ENCODE data around the gene SUGP1. TPM values are rescaled to one million over a fixed set of nuclear protein-coding genes. Genes with fewer than 3 reads are reported as not detected.

The SUGP1 gene
- total and polyA plus RNA-seq, 4 donors: 11.2 to 18.9 (median 14.8) TPM

- no peak for DNase-seq (ENCODE audit: low spot score)
- Histone ChIP-seq H3K27ac (ENCODE audit: low read depth in 1 of 2, low read length in 2 of 2) (no peak overlapping the region), H3K4me1 (ENCODE audit: control insufficient read depth in 4 of 4, insufficient read depth in 4 of 4, low read length in 3 of 4) (peaks cover 5 to 11% (median 8%) of the 10 kb centered on the region in 4 donors), H3K36me3 (ENCODE audit: control insufficient read depth in 4 of 4, insufficient read depth in 3 of 4, low read depth in 1 of 4, low read length in 3 of 4) (no peaks in the 10 kb centered on the region), H3K9me3 (ENCODE audit: control insufficient read depth in 4 of 4, low read length in 3 of 4) (peaks cover 3 to 15% (median 5%) of the 10 kb centered on the region in 4 donors), H3K4me3 (ENCODE audit: low read depth in 1 of 3, low read length in 3 of 3) (no peak overlapping the region), H3K9ac (ENCODE audit: low read depth in 1 of 2, low read length in 2 of 2) (no peak overlapping the region), H3K27me3 (ENCODE audit: control insufficient read depth in 4 of 4, insufficient read depth in 4 of 4, low read length in 3 of 4) (no peaks in the 10 kb centered on the region)
- 90% methylated on average over 9 of the region's 9 CpGs for WGBS
- no peak for TF ChIP-seq RAD21 (IDR thresholded peaks at IDR 0.05)
- TF ChIP-seq SP1 (IDR thresholded peaks at IDR 0.05): no peak
- no peak for TF ChIP-seq HNF4A (conservative IDR thresholded peaks at IDR 0.05)
- TF ChIP-seq JUND (IDR thresholded peaks at IDR 0.05): no peak
- no peak for TF ChIP-seq RXRA (IDR thresholded peaks at IDR 0.05)
- TF ChIP-seq HNF4G (IDR thresholded peaks at IDR 0.05): no peak
- no peak for TF ChIP-seq ZBTB33 (IDR thresholded peaks at IDR 0.05)
- TF ChIP-seq EGR1 (IDR thresholded peaks at IDR 0.05; ENCODE audit: low read depth in 2 of 2): no peak
- no peak for TF ChIP-seq GABPA (IDR thresholded peaks at IDR 0.05 in 1 of 2, conservative IDR thresholded peaks at IDR 0.05 in 1 of 2)
Measured at GRCh38 chr19:19230999-19231398, 89.3 kb downstream of the SUGP1 start.

- Histone ChIP-seq H3K27me3 (ENCODE audit: control insufficient read depth in 4 of 4, insufficient read depth in 4 of 4, low read length in 3 of 4) (no peaks in the 10 kb centered on the region), H3K36me3 (ENCODE audit: control insufficient read depth in 4 of 4, insufficient read depth in 3 of 4, low read depth in 1 of 4, low read length in 3 of 4) (no peaks in the 10 kb centered on the region), H3K4me3 (ENCODE audit: low read depth in 1 of 3, low read length in 3 of 3) (no peak overlapping the region), H3K9me3 (ENCODE audit: control insufficient read depth in 4 of 4, low read length in 3 of 4) (peaks cover 3 to 13% (median 4%) of the 10 kb centered on the region in 4 donors), H3K9ac (ENCODE audit: low read depth in 1 of 2, low read length in 2 of 2) (no peak overlapping the region), H3K27ac (ENCODE audit: low read depth in 1 of 2, low read length in 2 of 2) (no peak overlapping the region), H3K4me1 (ENCODE audit: control insufficient read depth in 4 of 4, insufficient read depth in 4 of 4, low read length in 3 of 4) (peaks cover 5 to 19% (median 15%) of the 10 kb centered on the region in 4 donors)
- TF ChIP-seq REST (IDR thresholded peaks at IDR 0.05): no peak
- WGBS: 76% methylated on average over 3 of the region's 3 CpGs
- no peak for DNase-seq (ENCODE audit: low spot score)
Measured at GRCh38 chr19:19229701-19230100, 90.6 kb downstream of the SUGP1 start.

GRCh38 chr19:19227217-19227616, 93.1 kb downstream of the SUGP1 start:
- Histone ChIP-seq H3K4me3 (ENCODE audit: low read depth in 1 of 3, low read length in 3 of 3) (no peak overlapping the region), H3K27ac (ENCODE audit: low read depth in 1 of 2, low read length in 2 of 2) (no peak overlapping the region), H3K36me3 (ENCODE audit: control insufficient read depth in 4 of 4, insufficient read depth in 3 of 4, low read depth in 1 of 4, low read length in 3 of 4) (no peaks in the 10 kb centered on the region), H3K27me3 (ENCODE audit: control insufficient read depth in 4 of 4, insufficient read depth in 4 of 4, low read length in 3 of 4) (peaks cover 0 to 5% (median 0%) of the 10 kb centered on the region in 4 donors), H3K9ac (ENCODE audit: low read depth in 1 of 2, low read length in 2 of 2) (no peak overlapping the region), H3K4me1 (ENCODE audit: control insufficient read depth in 4 of 4, insufficient read depth in 4 of 4, low read length in 3 of 4) (peaks cover 5 to 20% (median 15%) of the 10 kb centered on the region in 4 donors), H3K9me3 (ENCODE audit: control insufficient read depth in 4 of 4, low read length in 3 of 4) (no peaks in the 10 kb centered on the region)
- DNase-seq (ENCODE audit: low spot score): no peak
- no peak for TF ChIP-seq RAD21 (IDR thresholded peaks at IDR 0.05)
- TF ChIP-seq MAX (IDR thresholded peaks at IDR 0.05): no peak
- TF ChIP-seq GABPA (IDR thresholded peaks at IDR 0.05 in 1 of 2, conservative IDR thresholded peaks at IDR 0.05 in 1 of 2): no peak
- no peak for TF ChIP-seq YY1 (IDR thresholded peaks at IDR 0.05)
- TF ChIP-seq FOXA2 (IDR thresholded peaks at IDR 0.05): no peak
- TF ChIP-seq FOXA1 (IDR thresholded peaks at IDR 0.05): no peak
- TF ChIP-seq NR2F2 (IDR thresholded peaks at IDR 0.05): no peak
- TF ChIP-seq TAF1 (conservative IDR thresholded peaks at IDR 0.05): no peak
- 88% methylated on average over 4 of the region's 4 CpGs for WGBS
